Activated CD8-positive, alpha-beta T cell treated with anti-CD3 and anti-CD28 coated beads, Interleukin-2, amount 10 ng/mL, durations not matched to agents 7 days and 5 days (primary cell): ENCODE data around the gene KRI1. TPM values are rescaled to one million over a fixed set of nuclear protein-coding genes. Genes with fewer than 3 reads are reported as not detected.
"Not testable (repeated sequence)": the region's sequence is repeated elsewhere in the genome, so short reads cannot be mapped to it uniquely, and the experiment has no call there.

ENCODE experiments used
- ATAC-seq: fragments of 150-1000 bp; cut with Tn5 transposase; one replicate; pipeline ENCODE4 v1.10.0; 2021; ENCODE audit warnings: moderate library complexity
- CTCF ChIA-PET: fragments of 350-600 bp; sonication (Branson Sonifier 250); formaldehyde crosslinking; loops from one replicate; lab custom pipeline; 2021; ENCODE audit warnings: antibody characterized with exemption; lab: Charles Lee
- POLR2A ChIA-PET: fragments of 350-600 bp; sonication (Branson Sonifier 250); formaldehyde crosslinking; loops from one replicate; lab custom pipeline; 2021; ENCODE audit warnings: antibody characterized with exemption; lab: Charles Lee
- DNase-seq: peaks from one replicate; pipeline ENCODE4 v3.0.0-alpha.2; 2020
- H3K27ac Mint-ChIP-seq: one replicate; pipeline ENCODE4 v1.8.0; 2021; ENCODE audit warnings: mild to moderate bottlenecking, mixed read lengths
- H3K27me3 Mint-ChIP-seq: one replicate; pipeline ENCODE4 v1.8.0; 2021; ENCODE audit warnings: low read depth, mixed read lengths
- H3K36me3 Mint-ChIP-seq: one replicate; pipeline ENCODE4 v1.8.0; 2021; ENCODE audit warnings: low read depth, mixed read lengths
- H3K4me1 Mint-ChIP-seq: one replicate; pipeline ENCODE4 v1.8.0; 2021; ENCODE audit warnings: low read depth, mixed read lengths
- H3K4me3 Mint-ChIP-seq: one replicate; pipeline ENCODE4 v1.8.0; 2021; ENCODE audit warnings: mild to moderate bottlenecking, mixed read lengths
- H3K9me3 Mint-ChIP-seq: one replicate; pipeline ENCODE4 v1.8.0; 2022; ENCODE audit warnings: mixed read lengths; ENCODE audit not compliant: insufficient read depth
- total RNA-seq, 2 experiments: library from RNA; stranded (reverse); gene quantifications; one replicate each; pipeline ENCODE4 v1.2.3, GENCODE V29; 2021

KRI1 gene
- total RNA-seq, 2 experiments from 2014 or later = 64.0 to 72.8 TPM

DNA sequence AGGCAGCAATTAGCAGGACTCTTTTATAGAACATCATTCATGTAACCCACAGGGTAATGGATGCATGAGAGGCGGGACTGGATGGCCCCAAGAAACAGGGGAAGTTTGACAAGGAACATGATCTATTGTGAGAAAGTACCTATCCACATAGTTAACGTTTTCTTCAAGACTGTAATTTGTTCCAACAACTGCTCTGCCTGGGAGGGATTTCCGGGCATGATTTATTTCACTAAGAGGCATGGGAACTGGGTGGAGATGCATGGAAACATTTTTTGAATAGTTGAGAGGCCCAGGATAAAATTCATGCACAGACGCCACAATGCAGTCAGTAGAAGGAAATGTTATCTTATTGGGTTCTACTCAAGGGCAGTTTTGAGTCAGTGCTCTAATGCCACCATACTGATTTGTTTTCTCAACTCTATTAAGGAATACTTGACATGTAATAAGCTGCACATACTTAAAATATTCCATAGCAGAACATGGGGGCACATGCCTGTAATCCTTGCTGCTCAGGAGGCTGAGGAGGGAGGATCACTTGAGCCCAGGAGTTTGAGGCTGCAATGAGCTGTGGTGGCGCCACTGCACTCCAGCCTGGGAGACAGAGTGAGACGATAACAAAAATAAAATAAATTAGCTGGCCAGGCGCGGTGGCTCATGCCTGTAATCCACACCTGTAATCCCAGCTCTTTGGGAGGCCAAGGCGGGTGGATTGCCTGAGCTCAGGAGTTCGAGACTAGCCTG is 32.0 kb downstream of the KRI1 start:
- H3K9me3 Mint-ChIP-seq = peaks cover 8% of the 10 kb centered on the region
- peaks cover 5% of the 10 kb centered on the region for H3K4me1 Mint-ChIP-seq
- H3K36me3 Mint-ChIP-seq = peaks cover 4% of the 10 kb centered on the region
- POLR2A ChIA-PET = no interaction called here
- no peak overlapping the region for H3K4me3 Mint-ChIP-seq
- ATAC-seq = no peak
- no peak overlapping the region for H3K27ac Mint-ChIP-seq
- no peak for DNase-seq
- CTCF ChIA-PET = no interaction called here
- H3K27me3 Mint-ChIP-seq = peaks cover 12% of the 10 kb centered on the region

DNA sequence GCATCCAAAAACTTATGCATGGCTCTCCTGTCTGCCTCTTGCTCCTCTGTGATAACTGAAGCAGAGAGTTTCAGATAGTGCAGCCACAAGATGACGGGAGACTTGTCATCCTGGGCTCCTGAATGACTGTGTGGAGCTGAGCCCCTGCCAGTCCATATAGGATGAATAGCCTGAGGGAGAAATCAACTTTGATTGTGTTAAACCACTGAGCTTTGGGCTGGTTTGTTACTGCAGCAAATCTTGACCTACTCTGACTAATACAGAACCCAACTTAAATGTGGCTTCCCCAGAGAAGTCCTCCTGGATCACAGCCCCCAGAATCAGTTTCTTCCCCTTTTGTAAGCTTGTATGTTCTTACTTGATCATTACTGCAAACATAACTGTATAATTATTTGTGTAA is 33.4 kb downstream of the KRI1 start:
- no peaks in the 10 kb centered on the region for H3K4me1 Mint-ChIP-seq
- no peak overlapping the region for H3K4me3 Mint-ChIP-seq
- ATAC-seq (no peak), DNase-seq (no peak)
- no peak overlapping the region for H3K27ac Mint-ChIP-seq
- ChIA-PET CTCF (interaction anchor here (0.9 to 1.4 kb wide), 2 partner anchors 9 to 26 kb away, joined by 3 to 4 read pairs; no protein-coding TSS in a partner anchor), POLR2A (no interaction called here)
- H3K9me3 Mint-ChIP-seq = peaks cover 8% of the 10 kb centered on the region
- H3K27me3 Mint-ChIP-seq = peaks cover 5% of the 10 kb centered on the region
- peaks cover 4% of the 10 kb centered on the region for H3K36me3 Mint-ChIP-seq

DNA sequence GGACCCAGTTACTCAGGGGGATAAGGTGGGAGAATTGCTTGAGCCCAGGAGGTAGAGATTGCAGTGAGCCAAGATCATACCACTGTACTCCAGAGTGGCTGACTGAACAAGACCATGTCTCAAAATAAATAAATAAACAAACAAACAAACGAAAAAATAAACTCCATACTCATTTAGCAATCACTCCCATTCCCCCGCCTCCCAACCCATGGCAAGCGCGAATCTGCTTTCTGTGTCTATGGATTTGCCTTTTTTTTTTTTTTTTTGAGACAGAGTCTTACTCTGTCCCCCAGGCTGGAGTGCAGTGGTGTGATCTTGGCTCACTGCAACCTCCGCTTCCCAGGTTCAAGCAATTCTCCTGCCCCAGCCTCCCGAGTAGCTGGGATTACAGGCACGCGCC is 38.9 kb downstream of the KRI1 start:
- H3K36me3 Mint-ChIP-seq, ATAC-seq, POLR2A ChIA-PET, H3K27me3 Mint-ChIP-seq, H3K27ac Mint-ChIP-seq, H3K4me1 Mint-ChIP-seq, H3K9me3 Mint-ChIP-seq, DNase-seq, H3K4me3 Mint-ChIP-seq: not testable (repeated sequence)
- CTCF ChIA-PET = interaction anchor here (0.9 kb wide), 1 partner anchor 49 kb away, joined by 3 read pairs; no protein-coding TSS in a partner anchor

DNA sequence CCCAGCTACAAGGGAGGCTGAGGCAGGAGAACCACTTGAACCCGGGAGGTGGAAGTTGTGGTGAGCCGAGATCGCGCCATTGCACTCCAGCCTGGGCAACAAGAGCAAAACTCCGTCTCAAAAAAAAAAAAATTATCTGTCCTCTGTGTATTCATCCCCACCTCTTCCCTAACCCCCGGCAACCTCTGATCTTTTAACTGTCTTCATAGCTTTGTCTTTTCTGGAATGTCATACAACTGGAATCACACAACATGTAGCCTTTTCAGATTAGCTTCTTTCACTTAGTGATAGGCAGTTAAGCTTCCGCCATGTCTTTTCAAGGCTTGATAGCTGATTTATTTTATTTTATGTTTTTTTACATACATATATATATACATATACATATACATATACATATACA is 40.2 kb downstream of the KRI1 start:
- Mint-ChIP-seq H3K36me3 (no peaks in the 10 kb centered on the region), H3K27ac (no peak overlapping the region), H3K9me3 (no peaks in the 10 kb centered on the region), H3K27me3 (peaks cover 2% of the 10 kb centered on the region), H3K4me3 (no peak overlapping the region), H3K4me1 (no peaks in the 10 kb centered on the region)
- ATAC-seq (no peak), DNase-seq (no peak)
- CTCF ChIA-PET = interaction anchor here (1.0 to 1.1 kb wide), 2 partner anchors 11 to 42 kb away, joined by 3 read pairs; no protein-coding TSS in a partner anchor
- POLR2A ChIA-PET = no interaction called here

DNA sequence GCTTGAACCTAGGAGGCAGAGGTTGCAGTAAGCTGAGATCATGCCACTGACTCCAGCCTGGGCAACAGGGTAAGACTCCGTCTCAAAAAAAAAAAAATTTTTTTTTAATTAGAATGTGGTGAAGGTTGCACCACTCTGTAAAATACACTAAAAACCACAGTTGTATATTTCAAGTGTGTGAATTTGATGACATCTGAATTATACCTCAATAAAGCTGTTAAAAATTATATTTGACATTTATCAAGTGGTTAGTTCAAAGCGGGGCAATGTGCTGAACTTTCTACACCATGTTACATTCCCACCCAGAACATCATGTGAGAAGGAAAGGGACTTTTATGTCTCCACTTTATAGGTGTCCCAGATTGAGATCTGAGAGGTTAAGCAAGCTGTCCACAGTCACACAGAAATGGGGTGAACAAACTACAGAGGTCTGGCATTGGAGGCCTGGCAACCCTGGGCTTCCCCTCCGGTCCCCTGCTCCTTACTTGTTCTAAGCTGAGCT is 42.6 kb downstream of the KRI1 start:
- no peaks in the 10 kb centered on the region for H3K9me3 Mint-ChIP-seq
- ATAC-seq (no peak), DNase-seq (no peak)
- H3K36me3 Mint-ChIP-seq = no peaks in the 10 kb centered on the region
- no peak overlapping the region for H3K4me3 Mint-ChIP-seq
- peaks cover 16% of the 10 kb centered on the region for H3K4me1 Mint-ChIP-seq
- POLR2A ChIA-PET = no interaction called here
- H3K27me3 Mint-ChIP-seq = peaks cover 18% of the 10 kb centered on the region
- H3K27ac Mint-ChIP-seq = no peak overlapping the region
- CTCF ChIA-PET = interaction anchor here (0.6 to 1.1 kb wide), 4 partner anchors 15 to 49 kb away, joined by 3 to 4 read pairs (median 3); no protein-coding TSS in a partner anchor

DNA sequence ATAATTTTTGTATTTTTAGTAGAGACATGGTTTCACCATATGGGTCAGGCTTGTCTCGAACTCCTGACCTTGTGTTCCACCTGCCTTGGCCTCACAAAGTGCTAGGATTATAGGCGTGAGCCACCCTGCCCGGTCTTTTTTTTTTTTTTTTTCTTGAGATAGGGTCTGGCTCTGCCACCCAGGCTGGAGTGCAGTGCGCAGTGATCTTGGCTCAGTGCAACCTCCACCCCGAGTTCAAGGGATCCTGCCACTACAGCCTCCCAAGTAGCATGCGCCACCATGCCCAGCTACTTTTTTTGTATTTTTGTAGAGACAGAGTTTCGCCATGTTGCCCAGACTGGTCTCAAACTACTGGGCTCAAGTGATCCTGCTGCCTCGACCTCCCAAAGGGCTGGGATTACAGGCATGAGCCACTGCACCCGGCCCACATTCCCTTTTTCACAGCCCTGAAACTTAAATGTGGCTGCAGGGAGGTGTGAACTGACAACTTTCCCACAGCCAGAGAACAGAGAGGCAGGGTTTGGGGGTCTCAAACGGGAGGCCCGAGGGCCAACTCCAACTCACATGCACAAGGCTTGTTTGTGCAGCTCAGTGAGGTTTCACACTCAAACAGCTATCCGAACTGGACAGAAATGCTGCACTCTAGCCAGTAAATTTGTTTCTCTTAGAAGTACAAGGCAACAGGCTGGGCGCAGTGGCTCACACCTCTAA is 44.2 kb downstream of the KRI1 start:
- Mint-ChIP-seq H3K27me3 (peaks cover 26% of the 10 kb centered on the region), H3K4me3 (no peak overlapping the region), H3K27ac (no peak overlapping the region), H3K36me3 (no peaks in the 10 kb centered on the region), H3K4me1 (peaks cover 25% of the 10 kb centered on the region), H3K9me3 (no peaks in the 10 kb centered on the region)
- POLR2A ChIA-PET = interaction anchor here (0.7 kb wide), 1 partner anchor 11 kb away, joined by 3 read pairs; no protein-coding TSS in a partner anchor
- CTCF ChIA-PET = interaction anchor here (0.8 to 1.1 kb wide), 3 partner anchors 16 to 20 kb away, joined by 3 to 4 read pairs (median 3); no protein-coding TSS in a partner anchor
- no peak for ATAC-seq
- DNase-seq = no peak

DNA sequence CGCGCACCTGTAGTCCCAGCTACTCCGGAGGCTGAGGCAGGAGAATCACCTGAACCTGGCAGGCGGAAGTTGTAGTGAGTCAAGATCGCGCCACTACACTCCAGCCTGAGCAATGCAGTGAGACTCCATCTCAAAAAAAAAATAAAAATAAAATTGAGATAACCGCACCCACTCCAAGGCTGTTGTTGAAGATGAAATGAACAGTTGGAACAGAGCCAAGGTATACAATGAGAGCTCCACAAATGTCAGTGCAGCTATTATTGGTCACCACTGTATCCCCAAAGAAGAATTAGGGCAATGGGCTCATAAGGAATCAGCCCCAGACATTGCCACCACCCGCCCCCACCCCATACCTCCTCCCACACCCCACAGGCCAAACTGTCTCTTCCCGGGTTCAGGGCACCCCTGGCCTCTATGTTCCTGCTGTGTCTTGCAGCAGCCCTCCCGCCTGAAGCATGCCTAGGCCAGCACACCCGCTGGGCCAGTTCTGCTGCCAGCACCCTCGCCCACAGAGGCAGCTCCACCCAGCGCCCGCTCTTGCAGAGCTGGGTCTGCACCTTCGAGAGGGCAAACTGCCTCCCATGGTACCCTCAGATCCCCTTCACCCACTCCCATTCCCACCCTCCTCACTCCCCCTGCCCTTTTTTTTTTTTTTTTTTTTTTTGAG is 45.0 kb downstream of the KRI1 start:
- Mint-ChIP-seq H3K36me3 (no peaks in the 10 kb centered on the region), H3K4me1 (peaks cover 27% of the 10 kb centered on the region), H3K27ac (no peak overlapping the region), H3K27me3 (peaks cover 31% of the 10 kb centered on the region), H3K9me3 (no peaks in the 10 kb centered on the region), H3K4me3 (no peak overlapping the region)
- ChIA-PET POLR2A (no interaction called here), CTCF (no interaction called here)
- ATAC-seq (no peak), DNase-seq (no peak)

DNA sequence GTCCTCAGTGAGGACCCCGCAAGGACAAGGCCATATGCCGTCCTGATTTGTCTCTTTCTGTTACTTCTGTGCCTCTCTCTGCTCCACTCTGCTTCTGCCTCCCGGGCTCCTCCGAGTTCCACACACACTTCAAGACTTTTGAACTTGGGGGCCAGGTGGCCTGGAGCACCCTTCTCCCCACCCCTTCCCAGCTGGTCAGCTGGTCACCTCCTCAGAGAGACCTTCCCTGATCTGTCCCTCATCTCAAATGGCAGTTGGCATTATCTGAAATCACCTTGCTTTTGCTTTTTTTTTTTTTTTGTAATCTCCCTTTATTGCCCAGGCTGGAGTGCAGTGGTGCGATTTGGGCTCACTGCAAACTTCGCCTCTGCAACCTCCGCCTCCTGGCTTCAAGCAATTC is 46.4 kb downstream of the KRI1 start:
- H3K36me3 Mint-ChIP-seq = no peaks in the 10 kb centered on the region
- no peak overlapping the region for H3K4me3 Mint-ChIP-seq
- ATAC-seq (no peak), DNase-seq (no peak)
- H3K27me3 Mint-ChIP-seq = peaks cover 42% of the 10 kb centered on the region
- H3K9me3 Mint-ChIP-seq = no peaks in the 10 kb centered on the region
- peaks cover 35% of the 10 kb centered on the region for H3K4me1 Mint-ChIP-seq
- ChIA-PET POLR2A (interaction anchor here (1.0 kb wide), 1 partner anchor 49 kb away, joined by 3 read pairs; no protein-coding TSS in a partner anchor), CTCF (interaction anchor here (0.8 kb wide), 1 partner anchor 22 kb away, joined by 3 read pairs; no protein-coding TSS in a partner anchor)
- H3K27ac Mint-ChIP-seq = peak overlapping the region; percentile 32

DNA sequence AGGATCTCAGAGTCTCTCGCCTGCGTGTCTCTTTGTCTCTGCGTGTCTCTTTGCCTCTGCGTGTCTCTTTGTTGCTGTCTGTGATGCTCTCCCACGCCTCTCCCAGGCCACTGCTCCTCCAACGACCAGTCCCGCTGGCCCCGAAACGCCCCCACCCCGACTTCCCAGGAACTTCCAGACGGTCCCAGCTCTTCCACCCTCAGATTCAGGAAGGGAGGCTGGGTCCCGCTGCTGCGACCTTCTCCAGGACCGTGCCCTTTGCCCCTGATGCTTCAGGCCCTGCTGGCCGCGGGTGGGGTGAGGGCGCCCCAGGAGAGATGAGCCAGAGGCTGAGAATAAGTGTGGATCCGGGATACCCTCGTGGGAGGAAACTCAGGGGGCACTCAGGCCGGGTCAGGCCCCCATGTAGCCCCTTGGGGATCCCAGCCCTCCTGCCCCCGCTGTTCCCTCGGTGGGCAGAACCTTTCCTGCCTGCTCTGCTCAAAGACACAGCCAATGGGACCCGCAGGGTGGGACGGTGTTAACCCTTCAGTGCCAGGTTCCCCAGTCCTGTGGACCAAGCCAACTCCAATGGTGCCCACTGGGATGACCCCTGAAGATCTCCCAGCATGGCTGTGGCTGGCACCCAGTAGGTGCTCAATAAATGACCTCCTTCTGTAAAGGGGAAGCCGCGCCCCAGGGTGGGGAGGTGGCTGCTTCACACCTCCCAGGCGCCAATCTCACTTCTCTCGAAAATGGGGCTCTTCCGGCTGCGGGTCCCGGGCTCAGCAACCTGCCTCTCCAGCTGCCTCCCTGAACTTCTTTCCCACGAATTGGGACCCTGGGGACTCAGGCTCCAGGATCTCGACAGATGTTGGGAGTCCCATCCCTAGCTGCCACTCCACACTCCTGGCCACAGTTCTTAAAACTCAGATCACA is 47.1 kb downstream of the KRI1 start:
- Mint-ChIP-seq H3K27me3 (peaks cover 47% of the 10 kb centered on the region), H3K4me3 (peak overlapping the region; percentile 53), H3K27ac (peak overlapping the region; percentile 32), H3K36me3 (no peaks in the 10 kb centered on the region), H3K4me1 (peaks cover 39% of the 10 kb centered on the region), H3K9me3 (no peaks in the 10 kb centered on the region)
- CTCF ChIA-PET = no interaction called here
- DNase-seq (no peak), ATAC-seq (no peak)
- POLR2A ChIA-PET = interaction anchor here (1.0 kb wide), 1 partner anchor 50 kb away, joined by 3 read pairs; no protein-coding TSS in a partner anchor

DNA sequence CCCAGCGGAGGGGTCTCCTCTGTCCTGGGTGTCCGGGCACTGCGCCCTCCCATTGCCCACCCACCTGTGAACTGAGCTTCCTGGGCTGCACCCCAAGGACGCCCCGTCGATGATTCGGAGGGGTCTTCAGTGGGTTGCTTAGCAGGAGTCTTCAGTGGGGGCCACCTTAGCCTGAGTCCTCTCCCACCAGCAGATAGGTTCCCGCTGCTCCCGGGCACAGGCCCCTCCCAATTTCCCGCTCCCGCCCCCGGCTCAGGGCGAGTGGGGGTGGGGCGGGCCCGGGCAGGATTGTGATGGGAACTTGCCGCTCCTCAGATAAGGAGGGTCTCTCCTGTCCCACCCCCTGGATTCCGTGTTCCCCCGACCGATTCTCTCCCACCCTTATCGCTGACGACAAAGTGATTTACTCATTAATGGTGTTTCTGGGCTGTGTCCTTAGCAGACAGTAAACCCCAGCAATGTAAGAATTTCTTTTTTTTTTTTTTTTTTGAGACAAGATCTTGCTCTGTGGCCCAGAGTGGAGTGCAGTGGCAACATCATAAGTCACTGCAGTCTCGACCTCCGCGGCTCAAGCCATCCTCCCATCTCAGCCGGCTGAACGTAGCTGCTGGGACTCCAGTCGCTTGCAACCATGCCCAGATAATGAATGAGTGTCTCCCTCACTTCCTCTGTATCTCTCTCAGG is 47.9 kb downstream of the KRI1 start:
- H3K4me1 Mint-ChIP-seq = peaks cover 44% of the 10 kb centered on the region

More for the DNA sequence above, 47.9 kb downstream of the KRI1 start:
- Mint-ChIP-seq H3K27ac (no peak overlapping the region), H3K27me3 (peaks cover 53% of the 10 kb centered on the region), H3K9me3 (no peaks in the 10 kb centered on the region), H3K36me3 (no peaks in the 10 kb centered on the region), H3K4me3 (peak overlapping the region; percentile 53)
- ChIA-PET CTCF (interaction anchor here (1.6 kb wide), 1 partner anchor 182 kb away, joined by 3 read pairs; no protein-coding TSS in a partner anchor), POLR2A (interaction anchor here (0.8 kb wide), 1 partner anchor 36 kb away, joined by 3 read pairs; no protein-coding TSS in a partner anchor)
- ATAC-seq = peak; percentile 32
- no peak for DNase-seq
